ENCODE data around the gene DCBLD2. TPM values are rescaled to one million over a fixed set of nuclear protein-coding genes. Genes with fewer than 3 reads are reported as not detected.

The DCBLD2 gene
- total and polyA plus RNA-seq, 2 of the 13 experiments (the other 11 are each of a cell fraction or from before 2014, with no cell fraction given) = 43.8 to 56.9 TPM

DNA sequence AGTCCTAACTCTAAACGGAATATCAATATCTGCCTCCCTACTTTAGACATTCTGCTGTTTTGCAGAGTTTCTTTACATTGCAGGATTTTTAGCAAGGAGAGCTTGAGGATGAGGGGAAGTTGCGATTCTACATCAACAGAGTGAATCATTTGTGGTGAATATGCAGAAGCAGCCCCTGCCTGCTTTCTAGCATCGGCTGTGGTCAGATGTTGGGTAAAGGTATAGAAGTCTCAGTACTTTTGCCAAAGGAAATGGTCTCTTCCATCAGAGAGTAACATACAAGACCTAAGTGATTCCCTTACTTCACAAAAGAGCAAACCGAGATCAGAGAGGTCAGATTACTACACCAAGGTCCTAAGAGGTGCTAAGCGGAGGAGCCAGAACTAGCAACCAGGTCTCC lies 123.1 kb downstream of the DCBLD2 start (continued):
- TF ChIP-seq, protein P1, sequence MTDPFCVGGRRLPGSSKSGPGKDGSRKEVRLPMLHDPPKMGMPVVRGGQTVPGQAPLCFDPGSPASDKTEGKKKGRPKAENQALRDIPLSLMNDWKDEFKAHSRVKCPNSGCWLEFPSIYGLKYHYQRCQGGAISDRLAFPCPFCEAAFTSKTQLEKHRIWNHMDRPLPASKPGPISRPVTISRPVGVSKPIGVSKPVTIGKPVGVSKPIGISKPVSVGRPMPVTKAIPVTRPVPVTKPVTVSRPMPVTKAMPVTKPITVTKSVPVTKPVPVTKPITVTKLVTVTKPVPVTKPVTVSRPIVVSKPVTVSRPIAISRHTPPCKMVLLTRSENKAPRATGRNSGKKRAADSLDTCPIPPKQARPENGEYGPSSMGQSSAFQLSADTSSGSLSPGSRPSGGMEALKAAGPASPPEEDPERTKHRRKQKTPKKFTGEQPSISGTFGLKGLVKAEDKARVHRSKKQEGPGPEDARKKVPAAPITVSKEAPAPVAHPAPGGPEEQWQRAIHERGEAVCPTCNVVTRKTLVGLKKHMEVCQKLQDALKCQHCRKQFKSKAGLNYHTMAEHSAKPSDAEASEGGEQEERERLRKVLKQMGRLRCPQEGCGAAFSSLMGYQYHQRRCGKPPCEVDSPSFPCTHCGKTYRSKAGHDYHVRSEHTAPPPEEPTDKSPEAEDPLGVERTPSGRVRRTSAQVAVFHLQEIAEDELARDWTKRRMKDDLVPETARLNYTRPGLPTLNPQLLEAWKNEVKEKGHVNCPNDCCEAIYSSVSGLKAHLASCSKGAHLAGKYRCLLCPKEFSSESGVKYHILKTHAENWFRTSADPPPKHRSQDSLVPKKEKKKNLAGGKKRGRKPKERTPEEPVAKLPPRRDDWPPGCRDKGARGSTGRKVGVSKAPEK (CRISPR knock-in tag; IDR thresholded peaks at IDR 0.05; ENCODE audit: borderline replicate concordance) = no peak
- no peak for TF ChIP-seq ZNF549 (CRISPR knock-in tag; IDR thresholded peaks at IDR 0.05)

DNA sequence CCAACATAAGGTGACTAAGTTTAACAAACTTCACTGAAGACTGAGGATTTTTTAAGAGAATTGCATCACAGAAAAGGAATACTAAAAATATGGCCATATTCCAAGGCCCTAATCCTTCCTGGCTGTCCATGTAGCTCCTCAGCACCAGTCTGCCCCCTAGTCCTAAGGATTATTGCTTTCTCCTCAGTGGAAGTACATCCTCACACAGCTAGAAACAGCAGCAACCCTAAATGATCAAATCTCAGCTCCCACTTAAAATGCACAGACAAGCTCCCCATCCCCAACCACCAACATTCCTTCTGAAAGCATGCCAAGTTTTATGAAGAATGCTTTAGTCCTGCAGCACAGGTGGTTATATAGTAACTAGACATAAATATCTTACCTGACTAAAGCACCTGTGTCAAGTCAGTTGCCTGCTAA lies 123.7 kb downstream of the DCBLD2 start:
- Histone ChIP-seq H3K9ac (ENCODE audit: insufficient read depth, low read depth, low read length) (no peak overlapping the region), H2AFZ (ENCODE audit: low read length) (no peak overlapping the region), H3K4me2 (ENCODE audit: low read depth, low read length) (peak overlapping the region; percentile 48), H3K36me3 (replicated peaks in 1 of 2; ENCODE audit: control insufficient read depth in 1 of 2, insufficient read depth in 2 of 2, low read length in 2 of 2) (peaks cover 0 to 3% of the 10 kb centered on the region in 2 experiments; a peak in 4 of 5 replicates), H3K4me3 (replicated peaks in 1 of 3; ENCODE audit: insufficient read depth in 1 of 3, low read depth in 2 of 3, low read length in 3 of 3) (no peak overlapping the region), H3K79me2 (ENCODE audit: insufficient read depth, low read length) (peaks cover 3% of the 10 kb centered on the region), H3K27me3 (ENCODE audit: control insufficient read depth in 1 of 2, insufficient read depth in 2 of 2, low read length in 2 of 2) (no peaks in the 10 kb centered on the region), H3K9me3 (ENCODE audit: low read length) (no peaks in the 10 kb centered on the region), H3K27ac (ENCODE audit: extremely low read length, insufficient read depth, low read length) (peak overlapping the region; percentile 83), H3K4me1 (ENCODE audit: insufficient read depth, low read length) (peaks cover 80% of the 10 kb centered on the region), H4K20me1 (ENCODE audit: insufficient read depth, low read length) (no peaks in the 10 kb centered on the region)
- CTCF ChIA-PET (ENCODE audit: low intra/inter-chr PET ratio, low total read pairs) = no interaction called here
- intact Hi-C loops (cut with micrococcal nuclease; ENCODE audit: unreplicated experiment) = loop anchor here (1.0 kb wide), 2 partner anchors 8 to 45 kb away; no protein-coding TSS in a partner anchor
- in situ Hi-C loops (cut with HindIII; ENCODE audit: extremely low pct_ligation_motif_present, low pct_unique_long_range_greater_than_20kb) = loop anchor here (5.0 kb wide), 1 partner anchor 46 kb away; no protein-coding TSS in a partner anchor
- ATAC-seq = no peak; the same call in 2 of the 3 replicates
- POLR2A ChIA-PET = interaction anchor here (0.6 to 1.6 kb wide), 4 partner anchors 8 to 124 kb away, joined by 3 to 17 read pairs (median 3); partner anchors contain the start of gene DCBLD2
- no peak for DNase-seq (ENCODE audit: low spot score)
- TF ChIP-seq, protein P2, sequence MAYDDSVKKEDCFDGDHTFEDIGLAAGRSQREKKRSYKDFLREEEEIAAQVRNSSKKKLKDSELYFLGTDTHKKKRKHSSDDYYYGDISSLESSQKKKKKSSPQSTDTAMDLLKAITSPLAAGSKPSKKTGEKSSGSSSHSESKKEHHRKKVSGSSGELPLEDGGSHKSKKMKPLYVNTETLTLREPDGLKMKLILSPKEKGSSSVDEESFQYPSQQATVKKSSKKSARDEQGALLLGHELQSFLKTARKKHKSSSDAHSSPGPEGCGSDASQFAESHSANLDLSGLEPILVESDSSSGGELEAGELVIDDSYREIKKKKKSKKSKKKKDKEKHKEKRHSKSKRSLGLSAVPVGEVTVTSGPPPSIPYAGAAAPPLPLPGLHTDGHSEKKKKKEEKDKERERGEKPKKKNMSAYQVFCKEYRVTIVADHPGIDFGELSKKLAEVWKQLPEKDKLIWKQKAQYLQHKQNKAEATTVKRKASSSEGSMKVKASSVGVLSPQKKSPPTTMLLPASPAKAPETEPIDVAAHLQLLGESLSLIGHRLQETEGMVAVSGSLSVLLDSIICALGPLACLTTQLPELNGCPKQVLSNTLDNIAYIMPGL (CRISPR knock-in tag; IDR thresholded peaks at IDR 0.05; ENCODE audit: borderline replicate concordance in 1 of 2, low read depth in 1 of 2) = 0 out of 4 replicates have a peak, but pooled peaks of 1 of the 2 experiments have one; percentile 4
- no peak for TF ChIP-seq ZNF34 (CRISPR knock-in tag; IDR thresholded peaks at IDR 0.05; ENCODE audit: borderline replicate concordance)
- no peak for TF ChIP-seq SNRNP70 (IDR thresholded peaks at IDR 0.05; ENCODE audit: low read depth, low read length)
- no peak for TF ChIP-seq ZBTB7B (CRISPR knock-in tag; IDR thresholded peaks at IDR 0.05)
- TF ChIP-seq NFE2L1 (CRISPR knock-in tag; IDR thresholded peaks at IDR 0.05; ENCODE audit: borderline replicate concordance) = no peak
- TF ChIP-seq MTA1 (CRISPR knock-in tag; IDR thresholded peaks at IDR 0.05; ENCODE audit: borderline replicate concordance) = no peak
- 0 out of 2 replicates have a peak, but pooled peaks have one; percentile 6 for TF ChIP-seq ZBTB8A (CRISPR knock-in tag; IDR thresholded peaks at IDR 0.05; ENCODE audit: borderline replicate concordance, low read depth)
- no peak for TF ChIP-seq HIVEP1 (CRISPR knock-in tag; IDR thresholded peaks at IDR 0.05)
- TF ChIP-seq, protein P3, sequence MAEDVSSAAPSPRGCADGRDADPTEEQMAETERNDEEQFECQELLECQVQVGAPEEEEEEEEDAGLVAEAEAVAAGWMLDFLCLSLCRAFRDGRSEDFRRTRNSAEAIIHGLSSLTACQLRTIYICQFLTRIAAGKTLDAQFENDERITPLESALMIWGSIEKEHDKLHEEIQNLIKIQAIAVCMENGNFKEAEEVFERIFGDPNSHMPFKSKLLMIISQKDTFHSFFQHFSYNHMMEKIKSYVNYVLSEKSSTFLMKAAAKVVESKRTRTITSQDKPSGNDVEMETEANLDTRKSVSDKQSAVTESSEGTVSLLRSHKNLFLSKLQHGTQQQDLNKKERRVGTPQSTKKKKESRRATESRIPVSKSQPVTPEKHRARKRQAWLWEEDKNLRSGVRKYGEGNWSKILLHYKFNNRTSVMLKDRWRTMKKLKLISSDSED (CRISPR knock-in tag; IDR thresholded peaks at IDR 0.05) = no peak
- no peak for TF ChIP-seq SYNCRIP (IDR thresholded peaks at IDR 0.05; ENCODE audit: insufficient read depth, low read depth, low read length)
- TF ChIP-seq ZNF335 (CRISPR knock-in tag; IDR thresholded peaks at IDR 0.05) = no peak
- TF ChIP-seq CHCHD3 (CRISPR knock-in tag; IDR thresholded peaks at IDR 0.05) = no peak
- no peak for FAIRE-seq
- no TSS peak for BruUV-seq (replicated peaks)

Measured in HepG2 (cell line).